Measurements from ENCODE around the gene TRABD2A.

Gene TRABD2A

GRCh38 chr2:84838434-84839145 lies 42.3 kb downstream of the TRABD2A start:
- Histone ChIP-seq H3K4me3 (IDR thresholded peaks at IDR 0.05; ENCODE audit: insufficient read depth, low read depth, low read length) (no peak overlapping the region), H3K9ac (no peak overlapping the region), H2AFZ (ENCODE audit: low read depth) (no peak overlapping the region), H4K20me1 (ENCODE audit: insufficient read depth) (no peaks in the 10 kb centered on the region), H3K4me2 (no peak overlapping the region), H3K27me3 (ENCODE audit: insufficient read depth, low read depth) (no peaks in the 10 kb centered on the region), H3K79me2 (ENCODE audit: insufficient read depth, low read depth) (no peaks in the 10 kb centered on the region), H3K27ac (no peak overlapping the region), H3K36me3 (ENCODE audit: insufficient read depth) (no peaks in the 10 kb centered on the region), H3K4me1 (ENCODE audit: low read depth, poor library complexity, severe bottlenecking) (no peaks in the 10 kb centered on the region)
- no peak for TF ChIP-seq CTCF (conservative IDR thresholded peaks at IDR 0.05; ENCODE audit: low read depth, low read length)

GRCh38 chr2:84836215-84836614 lies 44.7 kb downstream of the TRABD2A start:
- H3K4me3 ChIP-seq (IDR thresholded peaks at IDR 0.05; ENCODE audit: insufficient read depth, low read depth, low read length) = no peak overlapping the region
- no peak overlapping the region for H3K27ac ChIP-seq
- H3K27me3 ChIP-seq (ENCODE audit: insufficient read depth, low read depth) = no peaks in the 10 kb centered on the region
- no peaks in the 10 kb centered on the region for H3K4me1 ChIP-seq (ENCODE audit: low read depth, poor library complexity, severe bottlenecking)
- H3K36me3 ChIP-seq (ENCODE audit: insufficient read depth) = no peaks in the 10 kb centered on the region
- H3K79me2 ChIP-seq (ENCODE audit: insufficient read depth, low read depth) = no peaks in the 10 kb centered on the region
- H3K9ac ChIP-seq = no peak overlapping the region
- TF ChIP-seq CTCF (conservative IDR thresholded peaks at IDR 0.05; ENCODE audit: low read depth, low read length) = no peak
- no peak overlapping the region for H3K4me2 ChIP-seq
- H2AFZ ChIP-seq (ENCODE audit: low read depth) = no peak overlapping the region
- H4K20me1 ChIP-seq (ENCODE audit: insufficient read depth) = no peaks in the 10 kb centered on the region

GRCh38 chr2:84833481-84834150 lies 47.3 kb downstream of the TRABD2A start:
- H3K4me1 ChIP-seq (ENCODE audit: low read depth, poor library complexity, severe bottlenecking) = no peaks in the 10 kb centered on the region
- no peak overlapping the region for H3K4me3 ChIP-seq (IDR thresholded peaks at IDR 0.05; ENCODE audit: insufficient read depth, low read depth, low read length)
- H3K79me2 ChIP-seq (ENCODE audit: insufficient read depth, low read depth) = no peaks in the 10 kb centered on the region
- H3K36me3 ChIP-seq (ENCODE audit: insufficient read depth) = no peaks in the 10 kb centered on the region
- no peaks in the 10 kb centered on the region for H3K27me3 ChIP-seq (ENCODE audit: insufficient read depth, low read depth)
- H4K20me1 ChIP-seq (ENCODE audit: insufficient read depth) = no peaks in the 10 kb centered on the region
- no peak overlapping the region for H3K4me2 ChIP-seq
- H3K9ac ChIP-seq = no peak overlapping the region
- no peak for TF ChIP-seq CTCF (conservative IDR thresholded peaks at IDR 0.05; ENCODE audit: low read depth, low read length)
- no peak overlapping the region for H2AFZ ChIP-seq (ENCODE audit: low read depth)
- H3K27ac ChIP-seq = no peak overlapping the region

GRCh38 chr2:84832772-84833461 lies 48.0 kb downstream of the TRABD2A start:
- no peak for TF ChIP-seq CTCF (conservative IDR thresholded peaks at IDR 0.05; ENCODE audit: low read depth, low read length)
- no peaks in the 10 kb centered on the region for H3K4me1 ChIP-seq (ENCODE audit: low read depth, poor library complexity, severe bottlenecking)
- no peak overlapping the region for H3K9ac ChIP-seq
- H3K36me3 ChIP-seq (ENCODE audit: insufficient read depth) = no peaks in the 10 kb centered on the region
- H2AFZ ChIP-seq (ENCODE audit: low read depth) = no peak overlapping the region
- no peaks in the 10 kb centered on the region for H4K20me1 ChIP-seq (ENCODE audit: insufficient read depth)
- no peaks in the 10 kb centered on the region for H3K79me2 ChIP-seq (ENCODE audit: insufficient read depth, low read depth)
- no peak overlapping the region for H3K4me3 ChIP-seq (IDR thresholded peaks at IDR 0.05; ENCODE audit: insufficient read depth, low read depth, low read length)
- H3K27ac ChIP-seq = no peak overlapping the region
- no peak overlapping the region for H3K4me2 ChIP-seq
- no peaks in the 10 kb centered on the region for H3K27me3 ChIP-seq (ENCODE audit: insufficient read depth, low read depth)

Measured in KMS-11 (cell line).